Neural progenitor cell (in vitro differentiated cells): ENCODE results near the gene ZNF423. TPM values are rescaled to one million over a fixed set of nuclear protein-coding genes. Genes with fewer than 3 reads are reported as not detected.

Source experiments
- DNase-seq: peaks from one replicate; pipeline ENCODE4 v3.0.0-alpha.2; 2016; ENCODE audit warnings: low spot score
- H2AFZ ChIP-seq: fragments of 200-600 bp; sonication (generic); replicated peaks from 2 replicates; pipeline ENCODE4 v1.6.1; 2016; ENCODE audit warnings: antibody characterized with exemption
- H3F3A ChIP-seq: fragments of 200-600 bp; sonication (generic); 2 replicates; pipeline ENCODE4 v1.6.1; 2016; ENCODE audit warnings: antibody characterized with exemption, low read depth
- H3K27ac ChIP-seq: fragments of 200-600 bp; sonication (generic); 2 replicates; pipeline ENCODE4 v1.5.1; 2016; ENCODE audit warnings: mild to moderate bottlenecking
- H3K27me3 ChIP-seq: fragments of 200-600 bp; sonication (generic); 2 replicates; pipeline ENCODE4 v1.6.1; 2016; ENCODE audit warnings: mild to moderate bottlenecking, moderate library complexity
- H3K36me3 ChIP-seq: fragments of 200-600 bp; sonication (generic); 2 replicates; pipeline ENCODE4 v1.5.1; 2016
- H3K4me1 ChIP-seq: fragments of 200-600 bp; sonication (generic); 2 replicates; pipeline ENCODE4 v1.6.1; 2016; ENCODE audit warnings: mixed run types
- H3K4me2 ChIP-seq: fragments of 200-600 bp; sonication (generic); 2 replicates; pipeline ENCODE4 v1.6.1; 2016
- H3K4me3 ChIP-seq: fragments of 200-600 bp; sonication (generic); 2 replicates; pipeline ENCODE4 v1.5.1; 2016
- H3K79me2 ChIP-seq: fragments of 200-600 bp; sonication (generic); 2 replicates; pipeline ENCODE4 v1.6.1; 2016; ENCODE audit warnings: low read depth
- H3K9ac ChIP-seq: fragments of 200-600 bp; sonication (generic); 2 replicates; pipeline ENCODE4 v1.6.1; 2016
- H3K9me3 ChIP-seq: fragments of 200-600 bp; sonication (generic); 2 replicates; pipeline ENCODE4 v1.5.1; 2016; ENCODE audit warnings: low read depth
- H4K20me1 ChIP-seq: fragments of 200-600 bp; sonication (generic); 2 replicates; pipeline ENCODE4 v1.6.1; 2016; ENCODE audit warnings: low read depth
- H3K27ac Mint-ChIP-seq: 3 replicates; pipeline ENCODE4 v1.8.0; 2021; ENCODE audit warnings: mixed read lengths
- H3K27me3 Mint-ChIP-seq: 2 replicates; pipeline ENCODE4 v1.8.0; 2022; ENCODE audit warnings: low read depth, mild to moderate bottlenecking, inconsistent platforms, moderate library complexity, mixed read lengths; ENCODE audit not compliant: insufficient read depth
- H3K36me3 Mint-ChIP-seq: 3 replicates; pipeline ENCODE4 v1.8.0; 2021; ENCODE audit warnings: mixed read lengths
- H3K4me1 Mint-ChIP-seq: 3 replicates; pipeline ENCODE4 v1.8.0; 2021; ENCODE audit warnings: mixed read lengths
- H3K4me3 Mint-ChIP-seq: 3 replicates; pipeline ENCODE4 v1.8.0; 2021; ENCODE audit warnings: mild to moderate bottlenecking, moderate library complexity, mixed read lengths
- H3K9me3 Mint-ChIP-seq: 3 replicates; pipeline ENCODE4 v1.8.0; 2020; ENCODE audit warnings: mixed read lengths
- EZH2 ChIP-seq: fragments of 200-600 bp; sonication (generic); IDR thresholded peaks from 2 replicates; pipeline ENCODE4 v1.6.1; 2017; ENCODE audit warnings: antibody characterized with exemption, mild to moderate bottlenecking, moderate library complexity
- EZH2phosphoT487 ChIP-seq: fragments of 200-600 bp; sonication (generic); IDR thresholded peaks from 2 replicates; pipeline ENCODE4 v1.6.1; 2017; ENCODE audit warnings: antibody characterized with exemption
- total RNA-seq: library from RNA; depleted of rRNA; stranded (reverse); fragments of >200 nt; gene quantifications from 2 replicates; pipeline ENCODE4 v1.2.3, GENCODE V29; 2015; ENCODE audit warnings: low replicate concordance
- TF ChIP-seq, protein P1 (sequence below): fragments of 200-600 bp; sonication (generic); IDR thresholded peaks from 2 replicates; pipeline ENCODE4 v1.5.1; 2017; ENCODE audit warnings: antibody characterized with exemption, mild to moderate bottlenecking

Gene ZNF423
- total RNA-seq, 1 donor from 2014 or later: 21.9 TPM

DNA sequence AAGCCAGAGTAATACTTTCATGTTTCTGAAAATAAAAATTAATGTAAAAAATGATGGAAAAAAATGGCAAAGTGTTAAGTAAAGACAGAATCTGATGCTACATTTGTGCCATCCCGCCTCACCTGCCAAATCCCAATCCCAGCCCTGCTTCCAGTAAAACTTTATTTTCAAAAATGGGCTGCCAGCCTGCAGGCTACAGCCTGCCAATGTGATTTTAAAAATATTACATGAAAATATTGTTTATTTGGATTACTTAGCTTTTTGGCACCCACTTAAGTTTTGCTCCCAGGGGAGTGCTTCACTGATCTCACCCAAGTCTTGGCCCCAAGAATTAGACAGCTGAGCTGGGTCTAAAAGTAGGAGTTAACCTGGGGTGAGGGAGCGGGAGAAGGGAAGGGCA lies 369.5 kb downstream of the ZNF423 start:
- H3K27ac Mint-ChIP-seq: no peak overlapping the region
- Histone ChIP-seq H3K9ac (no peak overlapping the region), H2AFZ (no peak overlapping the region), H3K36me3 (no peaks in the 10 kb centered on the region), H3K4me1 (peaks cover 5% of the 10 kb centered on the region), H3K27ac (no peak overlapping the region), H3K4me3 (no peak overlapping the region), H3K27me3 (peaks cover 29% of the 10 kb centered on the region), H3K4me2 (no peak overlapping the region), H3K9me3 (no peaks in the 10 kb centered on the region), H4K20me1 (peaks cover 5% of the 10 kb centered on the region), H3K79me2 (no peaks in the 10 kb centered on the region), H3F3A (peaks cover 11% of the 10 kb centered on the region)
- no peak for DNase-seq
- H3K4me1 Mint-ChIP-seq: peaks cover 13% of the 10 kb centered on the region
- H3K9me3 Mint-ChIP-seq: peaks cover 4% of the 10 kb centered on the region
- H3K27me3 Mint-ChIP-seq: peaks cover 6% of the 10 kb centered on the region
- TF ChIP-seq EZH2 (no peak), EZH2phosphoT487 (no peak)
- TF ChIP-seq, protein P1, sequence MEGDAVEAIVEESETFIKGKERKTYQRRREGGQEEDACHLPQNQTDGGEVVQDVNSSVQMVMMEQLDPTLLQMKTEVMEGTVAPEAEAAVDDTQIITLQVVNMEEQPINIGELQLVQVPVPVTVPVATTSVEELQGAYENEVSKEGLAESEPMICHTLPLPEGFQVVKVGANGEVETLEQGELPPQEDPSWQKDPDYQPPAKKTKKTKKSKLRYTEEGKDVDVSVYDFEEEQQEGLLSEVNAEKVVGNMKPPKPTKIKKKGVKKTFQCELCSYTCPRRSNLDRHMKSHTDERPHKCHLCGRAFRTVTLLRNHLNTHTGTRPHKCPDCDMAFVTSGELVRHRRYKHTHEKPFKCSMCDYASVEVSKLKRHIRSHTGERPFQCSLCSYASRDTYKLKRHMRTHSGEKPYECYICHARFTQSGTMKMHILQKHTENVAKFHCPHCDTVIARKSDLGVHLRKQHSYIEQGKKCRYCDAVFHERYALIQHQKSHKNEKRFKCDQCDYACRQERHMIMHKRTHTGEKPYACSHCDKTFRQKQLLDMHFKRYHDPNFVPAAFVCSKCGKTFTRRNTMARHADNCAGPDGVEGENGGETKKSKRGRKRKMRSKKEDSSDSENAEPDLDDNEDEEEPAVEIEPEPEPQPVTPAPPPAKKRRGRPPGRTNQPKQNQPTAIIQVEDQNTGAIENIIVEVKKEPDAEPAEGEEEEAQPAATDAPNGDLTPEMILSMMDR: no peak
- peaks cover 21% of the 10 kb centered on the region for H3K36me3 Mint-ChIP-seq
- no peak overlapping the region for H3K4me3 Mint-ChIP-seq

GRCh38 chr16:49485663-49486062 lies 370.2 kb downstream of the ZNF423 start:
- Histone ChIP-seq H3K79me2 (no peaks in the 10 kb centered on the region), H3K9ac (no peak overlapping the region), H3K9me3 (no peaks in the 10 kb centered on the region), H3K36me3 (no peaks in the 10 kb centered on the region), H2AFZ (no peak overlapping the region), H3K4me3 (no peak overlapping the region), H3K27ac (no peak overlapping the region), H3K4me2 (no peak overlapping the region), H4K20me1 (no peaks in the 10 kb centered on the region), H3K27me3 (peaks cover 36% of the 10 kb centered on the region), H3F3A (peaks cover 7% of the 10 kb centered on the region), H3K4me1 (no peaks in the 10 kb centered on the region)
- Mint-ChIP-seq H3K36me3 (peaks cover 19% of the 10 kb centered on the region), H3K27ac (no peak overlapping the region), H3K27me3 (peaks cover 6% of the 10 kb centered on the region), H3K9me3 (peaks cover 4% of the 10 kb centered on the region), H3K4me3 (no peak overlapping the region), H3K4me1 (peaks cover 6% of the 10 kb centered on the region)
- TF ChIP-seq EZH2: no peak
- no peak for TF ChIP-seq EZH2phosphoT487
- no peak for DNase-seq

- Mint-ChIP-seq H3K36me3 (peaks cover 14% of the 10 kb centered on the region), H3K9me3 (peaks cover 4% of the 10 kb centered on the region), H3K27me3 (peaks cover 6% of the 10 kb centered on the region), H3K4me3 (no peak overlapping the region), H3K4me1 (peaks cover under 1% of the 10 kb centered on the region), H3K27ac (no peak overlapping the region)
- H2AFZ ChIP-seq: no peak overlapping the region
- no peak overlapping the region for H3K27ac ChIP-seq
- H3K79me2 ChIP-seq: no peaks in the 10 kb centered on the region
- DNase-seq: no peak
- H3K9me3 ChIP-seq: no peaks in the 10 kb centered on the region
- no peaks in the 10 kb centered on the region for H3K4me1 ChIP-seq
- no peak overlapping the region for H3K4me2 ChIP-seq
- H3K36me3 ChIP-seq: no peaks in the 10 kb centered on the region
- H3K4me3 ChIP-seq: no peak overlapping the region
- no peak overlapping the region for H3K9ac ChIP-seq
- no peak for TF ChIP-seq EZH2
- TF ChIP-seq, protein P1: no peak
- no peaks in the 10 kb centered on the region for H4K20me1 ChIP-seq
- H3K27me3 ChIP-seq: peaks cover 40% of the 10 kb centered on the region
- peaks cover 7% of the 10 kb centered on the region for H3F3A ChIP-seq
Measured at GRCh38 chr16:49484936-49485335, 371.0 kb downstream of the ZNF423 start.

- H3K4me3 ChIP-seq: peak overlapping the region; percentile 38
- Mint-ChIP-seq H3K27me3 (peaks cover 6% of the 10 kb centered on the region), H3K27ac (no peak overlapping the region), H3K9me3 (peaks cover 4% of the 10 kb centered on the region), H3K36me3 (peaks cover 11% of the 10 kb centered on the region), H3K4me1 (no peaks in the 10 kb centered on the region), H3K4me3 (no peak overlapping the region)
- no peaks in the 10 kb centered on the region for H3K36me3 ChIP-seq
- no peak overlapping the region for H3K27ac ChIP-seq
- no peak for TF ChIP-seq EZH2phosphoT487
- no peaks in the 10 kb centered on the region for H4K20me1 ChIP-seq
- H3K27me3 ChIP-seq: peaks cover 44% of the 10 kb centered on the region
- DNase-seq: peak; percentile 86
- peak overlapping the region; percentile 79 for H3K4me2 ChIP-seq
- peak overlapping the region; percentile 22 for H2AFZ ChIP-seq
- no peaks in the 10 kb centered on the region for H3K9me3 ChIP-seq
- no peaks in the 10 kb centered on the region for H3K79me2 ChIP-seq
- no peaks in the 10 kb centered on the region for H3K4me1 ChIP-seq
- peaks cover 7% of the 10 kb centered on the region for H3F3A ChIP-seq
- H3K9ac ChIP-seq: no peak overlapping the region
Measured at GRCh38 chr16:49484451-49484849, 371.5 kb downstream of the ZNF423 start.
